Uterus (tissue), 2 donors: ENCODE measurements around the gene SPINDOC.

ENCODE experiments used
- CTCF ChIP-seq, 4 experiments: fragments of 200-600 bp in 2 of 4; fragments of 450-650 bp in 2 of 4; sonication (generic) in 2 of 4; IDR thresholded peaks; one replicate each; pipeline ENCODE4 v1.5.1; 2016 to 2019; ENCODE audit warnings: antibody characterized with exemption in 4 of 4, mild to moderate bottlenecking in 2 of 4, moderate library complexity in 1 of 4
- POLR2A ChIP-seq, 2 donors: fragments of 450-650 bp; IDR thresholded peaks; one replicate each; pipeline ENCODE4 v1.6.1; 2016; ENCODE audit warnings: antibody characterized with exemption in 2 of 2, mild to moderate bottlenecking in 1 of 2, moderate library complexity in 1 of 2

- TF ChIP-seq POLR2A (IDR thresholded peaks at IDR 0.05): no peak
- TF ChIP-seq CTCF (IDR thresholded peaks at IDR 0.05): no peak
Measured at GRCh38 chr11:63847363-63847762, 34.1 kb downstream of the SPINDOC start.
